ENCODE measurements around the gene MCC.

MCC gene

GRCh38 chr5:113319256-113320053 lies 168.8 kb downstream of the MCC start:
- DNase-seq (ENCODE audit: low read depth) = no peak

GRCh38 chr5:113317636-113318035 lies 170.6 kb downstream of the MCC start:
- DNase-seq (ENCODE audit: low read depth) = no peak

DNA sequence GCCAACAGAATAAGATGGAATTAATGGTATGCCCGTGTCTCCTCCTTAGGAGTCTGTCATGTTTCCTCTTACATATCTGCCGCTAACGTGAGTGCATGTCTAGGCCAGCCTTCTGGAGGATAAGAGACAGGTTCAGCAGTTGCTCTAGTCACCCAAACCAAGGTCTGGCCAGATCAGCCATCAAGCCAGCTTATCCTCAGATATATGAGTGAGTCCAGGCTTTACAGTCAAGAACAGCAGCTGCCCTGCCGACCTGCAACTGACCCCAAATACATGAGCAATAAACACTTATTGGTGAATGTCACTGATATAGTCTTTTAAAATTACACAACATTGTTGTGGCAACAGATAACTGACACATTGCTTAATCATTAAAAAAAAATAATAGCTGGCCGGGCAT lies 177.0 kb downstream of the MCC start:
- no peak for DNase-seq (ENCODE audit: low read depth)

- DNase-seq (ENCODE audit: low read depth) = no peak
Observed at GRCh38 chr5:113302120-113302519, 186.1 kb downstream of the MCC start.

DNA sequence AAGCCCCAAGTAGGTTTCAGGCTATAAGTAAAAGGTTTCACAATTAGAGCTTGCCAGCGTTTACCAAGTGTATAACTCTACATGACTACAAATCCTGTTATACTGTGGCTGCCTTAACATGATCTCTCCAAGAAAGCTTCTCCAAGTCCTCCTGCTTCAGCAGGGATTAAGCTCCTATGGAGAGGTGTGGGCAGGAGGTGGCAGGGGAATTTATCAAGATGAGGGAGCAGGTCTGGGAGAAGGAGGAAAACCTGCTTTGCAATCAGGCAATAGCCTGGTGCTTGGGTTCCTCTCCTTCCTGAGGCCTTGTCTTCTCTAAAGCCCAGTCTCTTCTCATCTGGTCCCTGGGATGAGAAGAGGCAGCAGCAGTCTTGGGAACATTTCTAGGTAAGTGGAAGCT lies 188.7 kb downstream of the MCC start:
- no peak for DNase-seq (ENCODE audit: low read depth)

DNA sequence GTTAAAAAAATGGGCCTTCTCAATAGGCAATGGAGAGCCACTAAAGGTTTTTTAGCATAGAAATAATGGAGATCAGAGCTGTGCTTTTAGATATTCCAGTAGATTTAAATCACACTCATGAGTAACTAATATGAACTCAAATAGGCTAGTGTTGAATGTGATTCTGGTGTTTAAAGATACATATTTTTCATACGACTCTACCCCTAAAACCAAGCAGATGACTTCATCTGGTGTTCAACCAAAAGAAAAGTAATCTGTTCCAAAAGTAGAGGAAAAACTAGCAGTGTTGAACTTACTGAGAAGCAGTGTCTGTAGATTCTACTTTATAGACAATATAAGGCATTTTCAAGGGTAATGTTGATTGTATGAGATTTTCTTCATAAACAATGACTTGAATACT lies 191.6 kb downstream of the MCC start:
- no peak for DNase-seq (ENCODE audit: low read depth)

GRCh38 chr5:113295111-113295539 lies 193.1 kb downstream of the MCC start:
- no peak for DNase-seq (ENCODE audit: low read depth)

- DNase-seq (ENCODE audit: low read depth) = no peak
Observed at GRCh38 chr5:113294311-113295110, 193.7 kb downstream of the MCC start.

GRCh38 chr5:113293975-113294310 lies 194.3 kb downstream of the MCC start:
- no peak for DNase-seq (ENCODE audit: low read depth)

DNA sequence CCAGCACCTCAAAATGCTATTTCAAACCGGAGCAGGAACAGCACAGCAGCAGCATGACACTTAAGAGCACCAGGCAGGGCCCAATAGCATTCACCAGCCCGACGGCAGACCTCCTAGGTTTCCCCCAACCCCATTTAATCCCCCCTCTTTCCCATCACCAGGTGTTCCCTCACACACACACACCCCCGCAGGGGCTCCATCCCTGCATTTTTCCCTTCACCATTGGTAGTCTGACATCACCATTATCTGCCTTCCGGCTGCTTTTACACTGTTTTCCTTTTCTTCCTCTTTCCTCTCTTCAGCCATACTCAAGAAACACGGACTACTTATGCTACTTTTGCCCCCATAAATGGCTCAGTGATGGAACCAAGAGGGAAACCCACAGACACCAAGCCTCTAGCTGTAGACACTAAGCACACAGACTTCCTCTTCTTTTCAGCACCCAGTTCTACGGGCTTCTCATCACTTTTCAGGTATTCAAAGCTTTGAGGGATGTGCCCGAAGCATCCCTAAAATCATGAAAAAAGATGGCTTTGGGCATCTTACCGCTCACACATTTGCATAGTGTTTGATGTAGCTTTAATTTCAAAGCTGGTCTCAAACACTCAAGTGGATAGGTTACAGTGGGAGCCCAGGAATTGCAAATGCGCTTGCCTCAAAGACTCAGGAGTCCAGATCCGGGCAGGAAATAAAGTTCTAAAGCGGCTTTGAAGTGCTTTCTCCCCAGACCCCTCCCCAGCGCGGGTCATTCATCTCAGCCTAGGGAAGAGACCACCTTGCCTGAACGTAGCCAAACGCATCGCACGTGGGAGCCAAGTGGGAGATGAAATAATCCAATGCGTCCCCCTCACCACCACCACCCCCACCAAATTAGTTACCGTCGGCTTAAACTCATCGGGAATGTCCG lies 194.9 kb downstream of the MCC start:
- DNase-seq (ENCODE audit: low read depth) = no peak

DNA sequence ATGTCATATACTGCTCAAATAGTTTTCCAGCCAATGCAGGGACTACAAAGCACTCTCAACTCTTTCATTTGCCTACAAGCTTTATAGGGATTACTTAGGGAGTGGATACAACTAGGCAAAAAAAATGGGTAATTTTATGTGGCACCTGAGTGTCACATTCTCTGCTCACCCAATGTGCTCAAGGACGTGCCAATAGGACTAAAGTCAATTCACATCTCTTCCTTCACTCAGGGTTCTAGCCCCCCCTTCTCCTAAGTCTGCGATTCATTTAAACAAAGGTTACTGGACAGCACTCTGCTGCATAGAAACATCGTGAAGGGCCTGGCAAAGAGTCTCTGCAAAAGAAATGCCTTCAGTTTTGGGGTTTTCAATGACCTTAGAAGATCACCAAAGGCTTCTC lies 195.8 kb downstream of the MCC start:
- DNase-seq (ENCODE audit: low read depth) = no peak

GRCh38 chr5:113283558-113283957 lies 204.7 kb downstream of the MCC start:
- no peak for DNase-seq (ENCODE audit: low read depth)

GRCh38 chr5:113282472-113282871 lies 205.8 kb downstream of the MCC start:
- DNase-seq (ENCODE audit: low read depth) = no peak

DNA sequence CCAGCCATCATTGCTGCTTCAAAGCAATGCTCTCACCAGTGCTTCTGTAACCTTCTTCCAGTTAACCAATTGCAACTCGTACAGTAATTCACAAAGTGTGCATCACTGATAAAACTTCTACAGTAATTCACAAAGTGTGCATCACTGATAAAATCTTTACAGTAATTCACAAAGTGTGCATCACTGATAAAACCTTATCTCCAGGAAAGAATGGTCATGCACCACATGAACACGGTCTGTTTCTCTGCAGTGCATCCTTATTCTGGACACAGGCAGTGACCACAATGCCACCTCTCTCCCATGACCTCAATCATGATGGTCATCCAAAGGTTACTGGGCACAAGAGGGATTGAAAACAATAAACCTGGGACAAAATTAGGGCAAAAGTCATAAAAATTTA lies 207.1 kb downstream of the MCC start:
- DNase-seq (ENCODE audit: low read depth) = no peak

DNA sequence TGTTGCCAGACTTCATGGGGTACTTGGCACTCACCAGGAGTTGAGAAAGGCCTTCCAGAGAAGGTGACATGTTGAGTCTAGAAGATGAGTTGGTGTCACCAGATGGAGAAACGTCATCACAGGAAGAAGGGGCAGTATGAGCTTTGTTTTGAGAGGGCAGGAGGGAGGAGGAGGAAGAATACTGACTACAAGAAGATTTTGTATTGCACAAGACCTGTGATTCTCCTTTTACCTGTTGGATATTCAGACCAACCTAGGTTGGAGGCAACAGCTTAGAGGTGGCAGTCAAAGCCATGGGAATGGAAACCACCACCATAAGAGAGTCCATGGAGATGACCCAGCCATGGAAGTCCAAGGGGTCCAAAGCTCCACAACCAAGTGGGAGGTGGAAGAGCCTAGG lies 207.7 kb downstream of the MCC start:
- no peak for DNase-seq (ENCODE audit: low read depth)

- DNase-seq (ENCODE audit: low read depth) = no peak
Observed at GRCh38 chr5:113278976-113279375, 209.3 kb downstream of the MCC start.

GRCh38 chr5:113276493-113276892 lies 211.8 kb downstream of the MCC start:
- no peak for DNase-seq (ENCODE audit: low read depth)

GRCh38 chr5:113276001-113276400 lies 212.3 kb downstream of the MCC start:
- no peak for DNase-seq (ENCODE audit: low read depth)

DNA sequence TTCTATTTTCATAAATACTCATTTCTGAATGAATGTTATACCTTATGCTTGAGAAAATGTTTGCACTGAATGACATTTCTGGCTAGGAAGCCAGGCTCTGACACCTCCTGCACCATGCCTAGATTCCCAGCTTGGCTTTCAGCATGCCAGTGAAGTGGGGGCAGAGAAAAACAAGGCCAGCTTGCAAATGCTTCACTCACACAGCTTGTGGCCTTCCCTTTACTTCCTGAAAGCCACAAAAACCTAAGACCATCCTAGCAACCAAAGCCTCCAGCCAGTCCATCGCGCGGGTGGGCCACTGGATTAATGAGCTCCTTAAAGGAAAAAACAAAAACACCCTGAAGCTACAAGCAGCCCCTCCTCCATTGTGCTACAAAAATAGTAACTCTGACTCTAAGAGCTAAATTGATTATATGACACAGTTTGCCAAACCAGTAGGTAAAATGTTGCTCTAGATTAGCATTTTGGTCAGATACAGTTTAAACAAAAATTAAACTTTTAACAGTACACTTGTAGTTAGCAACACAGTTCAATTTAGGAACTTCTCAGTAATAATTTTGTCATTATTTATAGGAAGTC lies 213.3 kb downstream of the MCC start:
- DNase-seq (ENCODE audit: low read depth) = no peak

GRCh38 chr5:113273948-113274347 lies 214.3 kb downstream of the MCC start:
- DNase-seq (ENCODE audit: low read depth) = no peak

DNA sequence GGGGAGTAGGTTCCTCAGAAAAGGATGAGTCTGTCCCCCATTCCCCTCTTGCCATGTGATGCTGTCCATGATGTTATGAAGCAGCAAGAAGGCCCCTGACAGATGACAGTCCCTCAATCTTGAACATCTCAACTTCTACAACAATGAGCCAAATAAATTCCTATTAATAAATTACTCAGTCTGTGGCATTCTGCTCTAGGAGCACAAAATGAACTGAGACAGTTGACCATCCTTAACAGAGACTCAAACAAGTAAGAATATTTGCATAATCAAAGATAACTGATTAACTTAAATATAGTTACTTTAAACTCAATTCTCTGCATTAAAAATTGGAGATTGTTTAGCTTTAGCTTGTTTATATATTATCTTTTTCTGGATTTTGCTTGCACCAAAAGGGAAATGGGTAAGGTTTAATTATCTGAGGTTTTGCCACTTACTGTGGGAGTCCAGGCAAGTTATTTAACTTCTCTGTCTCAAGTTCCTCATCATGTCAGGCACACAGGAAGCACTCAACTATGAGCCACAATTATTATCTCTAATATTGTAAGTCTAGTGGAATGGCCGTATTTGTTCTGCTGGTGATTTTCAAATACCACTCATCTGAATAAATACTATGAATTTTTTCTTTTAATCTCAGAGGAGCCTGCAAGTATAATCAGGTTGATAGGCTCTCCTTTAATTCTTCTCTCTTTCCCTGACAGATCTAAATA lies 216.4 kb downstream of the MCC start:
- no peak for DNase-seq (ENCODE audit: low read depth)

- DNase-seq (ENCODE audit: low read depth) = no peak
Observed at GRCh38 chr5:113271015-113271414, 217.2 kb downstream of the MCC start.

All from HS-27A (cell line).